ENCODE data around the gene MAP3K13.

DNA sequence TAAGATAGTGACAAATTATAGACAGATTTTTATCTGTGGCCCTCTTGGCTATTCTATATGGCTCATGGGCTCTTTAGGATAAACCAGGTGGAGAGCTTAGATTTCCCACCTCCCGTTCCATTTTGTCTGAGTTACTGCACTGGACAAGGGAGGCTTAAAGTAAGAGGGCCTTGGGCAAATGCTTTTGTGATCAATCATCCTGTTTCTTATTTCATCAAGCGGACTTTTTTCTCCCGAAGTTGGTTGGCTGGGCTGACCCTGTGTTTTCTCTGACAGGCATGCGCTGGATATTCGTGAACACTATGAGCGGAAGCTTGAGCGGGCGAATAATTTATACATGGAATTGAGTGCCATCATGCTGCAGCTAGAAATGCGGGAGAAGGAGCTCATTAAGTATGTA is 102.5 kb downstream of the MAP3K13 start:
- no peak for TF ChIP-seq POLR2AphosphoS5 (IDR thresholded peaks at IDR 0.05; ENCODE audit: low read depth, low read length)
- TF ChIP-seq, protein P1, sequence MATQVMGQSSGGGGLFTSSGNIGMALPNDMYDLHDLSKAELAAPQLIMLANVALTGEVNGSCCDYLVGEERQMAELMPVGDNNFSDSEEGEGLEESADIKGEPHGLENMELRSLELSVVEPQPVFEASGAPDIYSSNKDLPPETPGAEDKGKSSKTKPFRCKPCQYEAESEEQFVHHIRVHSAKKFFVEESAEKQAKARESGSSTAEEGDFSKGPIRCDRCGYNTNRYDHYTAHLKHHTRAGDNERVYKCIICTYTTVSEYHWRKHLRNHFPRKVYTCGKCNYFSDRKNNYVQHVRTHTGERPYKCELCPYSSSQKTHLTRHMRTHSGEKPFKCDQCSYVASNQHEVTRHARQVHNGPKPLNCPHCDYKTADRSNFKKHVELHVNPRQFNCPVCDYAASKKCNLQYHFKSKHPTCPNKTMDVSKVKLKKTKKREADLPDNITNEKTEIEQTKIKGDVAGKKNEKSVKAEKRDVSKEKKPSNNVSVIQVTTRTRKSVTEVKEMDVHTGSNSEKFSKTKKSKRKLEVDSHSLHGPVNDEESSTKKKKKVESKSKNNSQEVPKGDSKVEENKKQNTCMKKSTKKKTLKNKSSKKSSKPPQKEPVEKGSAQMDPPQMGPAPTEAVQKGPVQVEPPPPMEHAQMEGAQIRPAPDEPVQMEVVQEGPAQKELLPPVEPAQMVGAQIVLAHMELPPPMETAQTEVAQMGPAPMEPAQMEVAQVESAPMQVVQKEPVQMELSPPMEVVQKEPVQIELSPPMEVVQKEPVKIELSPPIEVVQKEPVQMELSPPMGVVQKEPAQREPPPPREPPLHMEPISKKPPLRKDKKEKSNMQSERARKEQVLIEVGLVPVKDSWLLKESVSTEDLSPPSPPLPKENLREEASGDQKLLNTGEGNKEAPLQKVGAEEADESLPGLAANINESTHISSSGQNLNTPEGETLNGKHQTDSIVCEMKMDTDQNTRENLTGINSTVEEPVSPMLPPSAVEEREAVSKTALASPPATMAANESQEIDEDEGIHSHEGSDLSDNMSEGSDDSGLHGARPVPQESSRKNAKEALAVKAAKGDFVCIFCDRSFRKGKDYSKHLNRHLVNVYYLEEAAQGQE (IDR thresholded peaks at IDR 0.05; ENCODE audit: insufficient read depth in 1 of 2, low read depth in 2 of 2, low read length in 2 of 2): no peak
